Esophagus muscularis mucosa (tissue), 4 donors: ENCODE results near the gene PPP4C. TPM values are rescaled to one million over a fixed set of nuclear protein-coding genes. Genes with fewer than 3 reads are reported as not detected.

Experiments used
- DNase-seq: peaks from one replicate; pipeline ENCODE4 v3.0.0-alpha.2; 2017; ENCODE audit errors: extremely low spot score
- H3K27ac ChIP-seq, 4 donors: fragments of 200-600 bp; sonication (generic); replicated peaks in 1 of 4; 1 replicate in 3 of 4; 2 replicates in 1 of 4; pipeline ENCODE4 v1.5.1; 2016 to 2019; ENCODE audit warnings: mild to moderate bottlenecking in 1 of 4
- H3K27me3 ChIP-seq, 4 donors: fragments of 200-600 bp; sonication (generic); one replicate each; pipeline versions ENCODE4 v1.5.1 to v1.6.0; 2016 to 2019
- H3K36me3 ChIP-seq, 4 donors: fragments of 200-600 bp; sonication (generic); one replicate each; pipeline ENCODE4 v1.5.1; 2016 to 2019
- H3K4me1 ChIP-seq, 4 donors: fragments of 200-600 bp; sonication (generic); one replicate each; pipeline ENCODE4 v1.5.1; 2016 to 2019
- H3K4me3 ChIP-seq, 4 donors: fragments of 200-600 bp; sonication (generic); 1 replicate in 2 of 4; 2 replicates in 2 of 4; pipeline ENCODE4 v1.5.1; 2016 to 2019; ENCODE audit warnings: mild to moderate bottlenecking in 4 of 4, moderate library complexity in 1 of 4
- H3K9me3 ChIP-seq, 4 donors: fragments of 200-600 bp; sonication (generic); 1 replicate in 3 of 4; 2 replicates in 1 of 4; pipeline ENCODE4 v1.5.1; 2016 to 2019
- CTCF ChIP-seq, 3 experiments: fragments of 200-600 bp in 2 of 3; fragments of 450-650 bp in 1 of 3; sonication (generic) in 2 of 3; IDR thresholded peaks; one replicate each; pipeline ENCODE4 v1.5.1; 2017 to 2019; ENCODE audit warnings: antibody characterized with exemption in 3 of 3, mild to moderate bottlenecking in 2 of 3, moderate library complexity in 1 of 3
- EP300 ChIP-seq: sonication (generic); formaldehyde crosslinking; IDR thresholded peaks from one replicate; pipeline ENCODE4 v1.6.1; 2017; ENCODE audit warnings: antibody characterized with exemption
- POLR2A ChIP-seq: fragments of 450-650 bp; IDR thresholded peaks from one replicate; pipeline ENCODE4 v1.6.1; 2017; ENCODE audit warnings: antibody characterized with exemption, moderate library complexity, mild to moderate bottlenecking, low read depth
- POLR2AphosphoS5 ChIP-seq, 2 donors: sonication (generic); formaldehyde crosslinking; IDR thresholded peaks; one replicate each; pipeline ENCODE4 v1.6.1; 2017; ENCODE audit warnings: antibody characterized with exemption in 2 of 2
- WGBS: methylation state at CpG from one replicate; pipeline ENCODE4 v1.1.5; 2018; 5-methylcytosine and 5-hydroxymethylcytosine counted together
- intact Hi-C: fragments of 100-400 bp; cut with DNase I; formaldehyde crosslinking; loops from one replicate; pipeline ENCODE4 v1.15.1; 2023
- total RNA-seq, 4 donors: library from RNA; depleted of rRNA; stranded (reverse); fragments of >200 nt; gene quantifications; one replicate each; pipeline versions ENCODE4 v1.1.0 to v1.2.1, GENCODE V29; 2016

Gene PPP4C
- 10 to 100 TPM; 43.6 to 61.3 (median 51.5) TPM for total RNA-seq

GRCh38 chr16:30075503-30076275 lies at the start of gene PPP4C:
Gene PPP4C (plus strand): TSS chr16:30075994. CDS start chr16:30076378, 384 bp downstream.
- DNase-seq: peak; percentile 98
- WGBS: 4% methylated on average over 52 of the region's 67 CpGs
- Histone ChIP-seq H3K27ac (peak within 1 kb of the TSS; percentile 89 to 95 (median 92)), H3K4me1 (peaks cover 29 to 55% (median 48%) of the 10 kb centered on the region in 4 donors), H3K9me3 (no peaks in the 10 kb centered on the region), H3K27me3 (no peaks in the 10 kb centered on the region), H3K36me3 (peaks cover 35 to 69% (median 62%) of the 10 kb centered on the region in 4 donors), H3K4me3 (peak within 1 kb of the TSS; percentile 78 to 99 (median 90))
- intact Hi-C loops: no loop called here
- no peak for TF ChIP-seq EP300
- TF ChIP-seq POLR2AphosphoS5 (IDR thresholded peaks at IDR 0.05): peak; percentile 95 to 97
- TF ChIP-seq CTCF (IDR thresholded peaks at IDR 0.05): peak in 2 of 3 experiments; percentile 8 to 27
- TF ChIP-seq POLR2A: peak; percentile 72

GRCh38 chr16:30026449-30026848 lies 49.3 kb upstream of the PPP4C start:
- WGBS: 84% methylated on average over 16 of the region's 18 CpGs
- no peak overlapping the region for H3K27ac ChIP-seq

GRCh38 chr16:30027588-30028437 lies 48.0 kb upstream of the PPP4C start:
- Histone ChIP-seq H3K36me3 (no peaks in the 10 kb centered on the region), H3K4me1 (peaks cover 9 to 19% (median 13%) of the 10 kb centered on the region in 4 donors), H3K27me3 (peaks cover 0 to 80% (median 33%) of the 10 kb centered on the region in 4 donors), H3K27ac (no peak overlapping the region), H3K9me3 (no peaks in the 10 kb centered on the region), H3K4me3 (no peak overlapping the region)
- 35% methylated on average over 13 of the region's 13 CpGs for WGBS
- intact Hi-C loops: no loop called here
- no peak for TF ChIP-seq POLR2AphosphoS5 (IDR thresholded peaks at IDR 0.05)
- no peak for TF ChIP-seq CTCF (IDR thresholded peaks at IDR 0.05)
- no peak for TF ChIP-seq POLR2A
- TF ChIP-seq EP300: no peak
- DNase-seq: no peak

More at GRCh38 chr16:30026449-30026848, 49.3 kb upstream of the PPP4C start:
- Histone ChIP-seq H3K27me3 (peaks cover 0 to 66% (median 24%) of the 10 kb centered on the region in 4 donors), H3K4me3 (no peak overlapping the region), H3K9me3 (no peaks in the 10 kb centered on the region), H3K36me3 (no peaks in the 10 kb centered on the region), H3K4me1 (peaks cover 10 to 18% (median 16%) of the 10 kb centered on the region in 4 donors)
- TF ChIP-seq CTCF (IDR thresholded peaks at IDR 0.05) (no peak), POLR2A (no peak)
- no peak for DNase-seq
- intact Hi-C loops: no loop called here

- Histone ChIP-seq H3K27ac (no peak overlapping the region), H3K9me3 (no peaks in the 10 kb centered on the region), H3K36me3 (no peaks in the 10 kb centered on the region), H3K4me3 (no peak overlapping the region), H3K27me3 (peaks cover 0 to 87% (median 37%) of the 10 kb centered on the region in 4 donors), H3K4me1 (peaks cover 9 to 19% (median 13%) of the 10 kb centered on the region in 4 donors)
- no peak for TF ChIP-seq EP300
- no peak for TF ChIP-seq CTCF (IDR thresholded peaks at IDR 0.05)
- no peak for TF ChIP-seq POLR2A
- TF ChIP-seq POLR2AphosphoS5 (IDR thresholded peaks at IDR 0.05): no peak
- no peak for DNase-seq
- intact Hi-C loops: no loop called here
- 27% methylated on average over 16 of the region's 18 CpGs for WGBS
Measured at GRCh38 chr16:30028438-30029076, 47.2 kb upstream of the PPP4C start.
